Lower lobe of right lung (tissue), 2 donors: Measurements from ENCODE around the gene ATRAID. TPM values are rescaled to one million over a fixed set of nuclear protein-coding genes. Genes with fewer than 3 reads are reported as not detected.
"Not testable (repeated sequence)": the region's sequence is repeated elsewhere in the genome, so short reads cannot be mapped to it uniquely, and the experiment has no call there.

Experiments
- ATAC-seq, 2 donors: fragments of 200-7000 bp; cut with Tn5 transposase; one replicate each; pipeline ENCODE4 v1.9.1; 2020 to 2022; ENCODE audit warnings: mild to moderate bottlenecking in 2 of 2, moderate library complexity in 2 of 2
- DNase-seq: peaks from one replicate; pipeline ENCODE4 v3.0.0-alpha.2; 2020
- H3K27ac ChIP-seq: fragments of 200-600 bp; one replicate; pipeline ENCODE4 v1.8.0; 2022
- H3K27me3 ChIP-seq: fragments of 200-600 bp; one replicate; pipeline ENCODE4 v1.8.0; 2022; ENCODE audit warnings: low read depth
- H3K36me3 ChIP-seq: fragments of 200-600 bp; one replicate; pipeline ENCODE4 v1.8.0; 2022; ENCODE audit warnings: mild to moderate bottlenecking
- H3K4me1 ChIP-seq: fragments of 200-600 bp; one replicate; pipeline ENCODE4 v1.8.0; 2022
- H3K4me3 ChIP-seq: fragments of 200-600 bp; one replicate; pipeline ENCODE4 v1.8.0; 2022; ENCODE audit warnings: mild to moderate bottlenecking
- H3K9me3 ChIP-seq: fragments of 200-600 bp; one replicate; pipeline ENCODE4 v1.8.0; 2022
- intact Hi-C: fragments of 100-400 bp; cut with DNase I; formaldehyde crosslinking; loops from one replicate; pipeline ENCODE4 v1.11.0; 2022
- total RNA-seq: library from RNA; stranded (reverse); fragmentation: NEBNext Ultra II Directional; extraction: Animal tissue kit (Norgen Biotek cat#: 25700); gene quantifications from one replicate; pipeline ENCODE4 v1.2.1, GENCODE V29; 2021
- TF ChIP-seq, protein P1 (sequence below): fragments of 200-600 bp; IDR thresholded peaks from one replicate; pipeline ENCODE4 v1.8.0; 2022; ENCODE audit warnings: antibody characterized with exemption, mild to moderate bottlenecking
- donor health status: DM: no; HTN: yes; CAD: no; lungs with severe emphysema.

Gene ATRAID
- total RNA-seq, 1 donor from 2014 or later: 102 TPM

DNA sequence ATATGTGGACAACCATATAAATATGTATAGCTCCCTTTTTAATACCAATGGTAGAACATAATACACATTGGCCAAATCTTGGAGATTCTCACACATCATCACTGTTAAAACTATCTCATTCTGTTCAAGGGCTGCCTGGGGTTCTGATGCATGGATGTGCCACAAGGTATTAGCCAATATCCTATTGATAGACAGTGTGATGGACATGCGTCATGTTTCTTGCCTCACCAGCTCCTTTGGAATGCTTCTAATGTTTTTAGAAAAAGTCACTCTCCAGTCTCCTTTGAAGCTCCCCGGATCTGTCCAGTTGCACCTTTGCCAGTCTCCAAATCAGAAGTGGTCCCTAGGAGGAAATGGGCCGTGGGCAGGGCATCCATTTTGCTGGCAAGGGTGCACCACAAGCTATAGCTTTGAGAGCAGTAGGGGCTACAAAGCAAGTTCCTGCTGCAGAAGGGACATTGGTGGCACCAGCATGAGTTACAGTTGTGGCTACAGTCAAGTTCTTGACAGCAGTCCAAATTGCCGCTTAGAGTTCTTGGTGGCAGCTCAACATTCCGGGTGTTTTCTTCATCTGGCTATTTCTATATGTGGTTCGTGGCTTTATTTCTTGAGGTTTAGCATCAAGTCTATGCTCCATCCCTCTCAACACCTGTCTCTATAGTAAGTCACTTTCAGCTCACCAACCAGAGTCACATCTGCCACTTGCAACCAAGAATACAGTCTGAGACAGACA, 25.1 kb upstream of the ATRAID start:
- DNase-seq (no peak), ATAC-seq (no peak)
- H3K4me1 ChIP-seq: no peaks in the 10 kb centered on the region
- H3K36me3 ChIP-seq: no peaks in the 10 kb centered on the region
- no peaks in the 10 kb centered on the region for H3K9me3 ChIP-seq
- TF ChIP-seq, protein P1, sequence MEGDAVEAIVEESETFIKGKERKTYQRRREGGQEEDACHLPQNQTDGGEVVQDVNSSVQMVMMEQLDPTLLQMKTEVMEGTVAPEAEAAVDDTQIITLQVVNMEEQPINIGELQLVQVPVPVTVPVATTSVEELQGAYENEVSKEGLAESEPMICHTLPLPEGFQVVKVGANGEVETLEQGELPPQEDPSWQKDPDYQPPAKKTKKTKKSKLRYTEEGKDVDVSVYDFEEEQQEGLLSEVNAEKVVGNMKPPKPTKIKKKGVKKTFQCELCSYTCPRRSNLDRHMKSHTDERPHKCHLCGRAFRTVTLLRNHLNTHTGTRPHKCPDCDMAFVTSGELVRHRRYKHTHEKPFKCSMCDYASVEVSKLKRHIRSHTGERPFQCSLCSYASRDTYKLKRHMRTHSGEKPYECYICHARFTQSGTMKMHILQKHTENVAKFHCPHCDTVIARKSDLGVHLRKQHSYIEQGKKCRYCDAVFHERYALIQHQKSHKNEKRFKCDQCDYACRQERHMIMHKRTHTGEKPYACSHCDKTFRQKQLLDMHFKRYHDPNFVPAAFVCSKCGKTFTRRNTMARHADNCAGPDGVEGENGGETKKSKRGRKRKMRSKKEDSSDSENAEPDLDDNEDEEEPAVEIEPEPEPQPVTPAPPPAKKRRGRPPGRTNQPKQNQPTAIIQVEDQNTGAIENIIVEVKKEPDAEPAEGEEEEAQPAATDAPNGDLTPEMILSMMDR: no peak
- no peak overlapping the region for H3K27ac ChIP-seq
- no peak overlapping the region for H3K4me3 ChIP-seq
- intact Hi-C loops: no loop called here
- no peaks in the 10 kb centered on the region for H3K27me3 ChIP-seq

DNA sequence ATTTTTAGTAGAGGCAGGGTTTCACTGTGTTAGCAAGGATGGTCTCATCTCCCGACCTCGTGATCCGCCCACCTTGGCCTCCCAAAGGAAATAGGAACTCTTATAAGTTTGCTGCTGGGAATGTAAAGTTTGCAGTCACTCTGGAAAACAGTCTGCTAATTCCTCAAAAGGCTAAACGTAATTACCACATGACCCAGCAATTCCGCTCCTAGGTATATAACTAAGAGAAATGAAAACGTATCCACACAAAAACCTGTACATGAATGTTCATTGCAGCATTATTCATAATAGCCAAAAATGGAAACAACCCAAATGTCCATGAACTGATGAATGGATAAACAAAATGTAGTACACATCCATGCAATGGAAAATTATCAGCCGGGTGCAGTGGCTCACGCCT, 21.9 kb upstream of the ATRAID start:
- no peak for DNase-seq
- Histone ChIP-seq H3K27ac (no peak overlapping the region), H3K4me1 (no peaks in the 10 kb centered on the region), H3K4me3 (no peak overlapping the region), H3K9me3 (no peaks in the 10 kb centered on the region), H3K36me3 (no peaks in the 10 kb centered on the region), H3K27me3 (no peaks in the 10 kb centered on the region)
- TF ChIP-seq, protein P1: no peak
- ATAC-seq: no peak
- intact Hi-C loops: no loop called here

DNA sequence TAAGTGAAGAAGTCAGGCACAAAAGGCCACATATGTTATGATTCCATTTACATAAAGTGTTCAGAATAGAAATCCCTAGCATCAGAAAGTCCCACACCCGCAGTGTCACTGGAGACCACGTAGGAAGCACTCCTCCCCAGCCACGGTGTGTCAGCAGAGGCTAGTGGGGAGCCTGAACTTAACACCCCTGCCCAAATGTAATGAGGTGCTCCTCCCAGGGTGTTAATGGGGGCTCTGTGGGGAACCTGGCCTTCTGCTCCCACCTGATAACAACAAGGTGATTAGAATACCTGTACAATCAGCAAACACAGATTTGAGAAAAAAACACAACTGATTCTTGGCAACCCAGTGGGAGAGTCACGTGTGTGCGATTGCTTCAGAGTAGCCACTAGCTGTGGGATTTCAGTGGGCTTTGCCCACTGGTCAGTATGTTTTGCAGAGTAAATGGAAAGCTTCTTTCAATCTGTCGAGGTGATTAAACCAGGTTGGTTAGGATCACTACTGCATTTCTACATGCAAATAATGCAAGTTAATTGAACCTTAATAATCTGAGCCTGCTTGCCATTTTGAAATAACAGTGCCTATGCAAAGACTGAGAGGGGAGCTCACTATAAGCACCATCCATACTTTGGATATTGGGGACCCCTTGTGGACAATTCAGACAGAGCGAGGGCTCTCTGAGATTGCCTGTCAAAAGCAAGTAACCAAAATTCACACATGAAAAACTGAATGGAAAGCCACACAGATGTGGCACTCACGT, 20.6 kb upstream of the ATRAID start:
- no peaks in the 10 kb centered on the region for H3K27me3 ChIP-seq
- DNase-seq: no peak
- TF ChIP-seq, protein P1: peak; percentile 60
- no peak overlapping the region for H3K4me3 ChIP-seq
- peak; percentile 77 to 83 for ATAC-seq
- H3K27ac ChIP-seq: no peak overlapping the region
- H3K9me3 ChIP-seq: no peaks in the 10 kb centered on the region
- H3K36me3 ChIP-seq: no peaks in the 10 kb centered on the region
- H3K4me1 ChIP-seq: no peaks in the 10 kb centered on the region
- intact Hi-C loops: no loop called here

DNA sequence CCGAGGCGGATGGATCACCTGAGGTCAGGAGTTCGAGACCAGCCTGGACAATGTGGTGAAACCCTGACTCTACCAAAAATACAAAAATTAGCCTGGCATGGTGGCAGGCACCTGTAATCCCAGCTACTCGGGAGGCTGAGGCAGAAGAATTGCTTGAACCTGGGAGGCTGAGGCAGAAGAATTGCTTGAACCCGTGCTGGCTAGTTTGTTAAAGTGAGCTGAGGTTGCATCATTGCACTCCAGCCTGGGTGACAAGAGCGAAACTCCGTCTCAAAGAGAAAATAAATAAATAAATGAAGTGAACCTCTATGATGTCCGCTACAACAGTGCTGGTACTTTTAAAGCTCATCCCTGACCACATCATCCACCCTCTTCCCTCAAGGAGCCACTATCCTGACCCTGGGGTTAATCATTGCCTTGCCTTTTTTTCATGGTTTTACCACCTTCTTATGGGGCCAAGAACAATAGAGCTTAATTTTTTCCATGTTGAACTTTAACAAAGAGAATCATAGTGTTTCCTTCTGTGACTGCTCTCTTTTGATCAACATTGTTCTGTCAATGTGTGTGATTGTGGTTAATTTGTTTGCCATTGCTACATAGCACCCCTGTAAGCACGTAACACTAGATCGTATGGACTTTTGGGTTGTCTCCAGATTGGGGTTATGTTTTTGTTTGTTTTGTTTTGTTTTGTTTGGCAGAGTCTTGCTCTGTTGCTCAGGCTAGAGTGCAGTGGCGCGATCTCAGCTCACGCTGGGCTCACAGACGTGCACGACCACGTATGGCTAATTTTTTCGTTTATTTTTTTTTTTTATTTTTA, 17.1 kb upstream of the ATRAID start:
- Histone ChIP-seq H3K9me3 (no peaks in the 10 kb centered on the region), H3K4me3 (no peak overlapping the region), H3K27ac (no peak overlapping the region), H3K36me3 (peaks cover under 1% of the 10 kb centered on the region), H3K27me3 (no peaks in the 10 kb centered on the region), H3K4me1 (no peaks in the 10 kb centered on the region)
- intact Hi-C loops: no loop called here
- ATAC-seq (no peak), DNase-seq (no peak)
- TF ChIP-seq, protein P1: no peak

DNA sequence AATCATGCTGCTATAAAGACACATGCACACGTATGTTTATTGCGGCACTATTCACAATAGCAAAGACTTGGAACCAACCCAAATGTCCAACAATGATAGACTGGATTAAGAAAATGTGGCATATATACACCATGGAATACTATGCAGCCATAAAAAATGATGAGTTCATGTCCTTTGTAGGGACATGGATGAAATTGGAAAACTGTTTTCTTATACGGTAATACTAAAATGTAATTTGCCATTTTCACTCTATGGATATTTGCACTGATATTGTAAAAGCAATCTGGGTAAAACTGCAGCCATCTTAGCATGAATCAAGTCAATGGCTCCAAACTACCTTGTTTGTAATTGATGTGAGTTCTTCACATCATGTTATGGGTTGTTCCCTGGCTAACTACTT, 16.0 kb upstream of the ATRAID start:
- intact Hi-C loops, DNase-seq, H3K4me1 ChIP-seq, H3K9me3 ChIP-seq, H3K27me3 ChIP-seq, H3K4me3 ChIP-seq, ATAC-seq, H3K36me3 ChIP-seq, H3K27ac ChIP-seq: not testable (repeated sequence)

DNA sequence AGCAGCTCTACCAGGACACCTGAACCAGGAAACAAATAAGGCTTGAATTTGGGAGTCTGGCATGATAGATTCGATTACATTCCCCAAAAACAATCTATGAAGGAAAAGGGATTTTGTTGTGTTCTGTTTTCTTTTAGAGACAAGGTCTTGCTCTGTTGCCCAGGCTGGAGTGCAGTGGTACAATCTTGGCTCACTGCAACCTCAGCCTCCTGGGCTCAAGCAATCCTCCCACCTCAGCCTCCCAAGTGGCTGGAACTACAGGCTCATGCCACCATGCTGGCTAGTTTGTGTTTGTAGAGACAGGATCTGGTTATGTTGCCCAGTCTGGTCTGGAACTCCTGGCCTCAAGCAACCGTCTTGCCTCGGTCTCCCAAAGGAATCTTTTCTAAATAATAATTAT, 13.8 kb upstream of the ATRAID start:
- ATAC-seq, H3K9me3 ChIP-seq, DNase-seq, H3K4me1 ChIP-seq, intact Hi-C loops, H3K4me3 ChIP-seq, H3K27ac ChIP-seq, H3K27me3 ChIP-seq: not testable (repeated sequence)
- H3K36me3 ChIP-seq: peaks cover 28% of the 10 kb centered on the region
